GM21529 (cell line): ENCODE data around the gene PUM2.

Experiments used
- ATAC-seq: cut with Tn5 transposase; IDR thresholded peaks from one replicate; pipeline ENCODE4 v1.9.1; 2021; ENCODE audit not compliant: unreplicated experiment

PUM2 gene

GRCh38 chr2:20205069-20205468, 145.6 kb downstream of the PUM2 start:
- ATAC-seq, result no peak

- ATAC-seq, result no peak
These were observed 147.0 kb downstream of the PUM2 start for GRCh38 chr2:20203521-20204225.

GRCh38 chr2:20203072-20203471, 147.6 kb downstream of the PUM2 start:
- ATAC-seq, result no peak

- ATAC-seq, result no peak
These were observed 149.0 kb downstream of the PUM2 start for GRCh38 chr2:20201671-20202070.

- ATAC-seq, result no peak
These were observed 149.7 kb downstream of the PUM2 start for GRCh38 chr2:20200697-20201555.

- ATAC-seq, result no peak
These were observed 150.9 kb downstream of the PUM2 start for GRCh38 chr2:20199633-20200270.

GRCh38 chr2:20198796-20199632, 151.6 kb downstream of the PUM2 start:
- ATAC-seq, result no peak
